GM19372 (cell line): ENCODE data around the gene UNC13A.
A peak's percentile ranks its signal among the peaks of the same experiment; 100 is the strongest.

Experiments used
- ATAC-seq: cut with Tn5 transposase; IDR thresholded peaks from one replicate; pipeline ENCODE4 v1.9.1; 2021; ENCODE audit warnings: mild to moderate bottlenecking, low read depth, moderate library complexity; ENCODE audit not compliant: unreplicated experiment

The UNC13A gene

DNA sequence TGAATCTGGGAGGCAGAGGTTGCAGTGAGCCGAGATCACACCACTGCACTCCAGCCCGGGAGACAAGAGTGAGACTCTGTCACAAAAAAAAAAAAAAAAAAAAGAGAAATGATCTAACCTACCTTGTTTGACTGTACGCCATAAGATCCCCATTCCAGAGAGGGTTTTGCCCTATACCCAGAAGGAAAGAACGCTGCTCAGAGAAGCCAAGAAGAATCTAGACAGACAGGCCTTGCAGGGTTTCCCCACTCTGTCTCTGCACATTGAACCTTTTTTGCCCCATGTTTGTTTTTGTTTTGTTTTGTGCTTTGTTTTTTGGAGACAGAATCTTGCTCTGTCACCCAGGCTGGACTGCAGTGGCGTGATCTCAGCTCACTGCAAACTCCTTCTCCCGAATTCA lies 23.7 kb upstream of the UNC13A start:
- no peak for ATAC-seq

DNA sequence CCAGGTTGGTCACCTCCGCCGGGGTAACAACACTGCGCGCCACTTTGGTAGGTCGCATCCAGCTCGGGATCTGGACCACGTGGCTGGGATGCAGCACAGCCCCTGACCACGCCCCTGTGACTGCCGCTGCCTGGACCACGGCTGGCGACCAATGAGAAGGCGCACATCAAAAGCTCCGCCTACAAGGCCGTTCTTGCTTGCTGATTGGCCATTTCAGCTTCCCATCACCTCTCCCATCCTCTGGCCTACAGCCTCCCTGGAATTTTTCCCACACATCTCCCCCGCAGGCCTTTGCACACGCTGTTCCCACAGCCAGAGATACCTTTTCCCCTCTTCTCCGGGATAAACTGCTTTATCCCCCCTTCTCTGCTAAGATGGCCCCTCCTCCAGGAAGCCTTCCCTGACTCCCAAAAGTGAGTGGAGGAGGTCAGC lies 18.6 kb upstream of the UNC13A start:
- ATAC-seq, result no peak

DNA sequence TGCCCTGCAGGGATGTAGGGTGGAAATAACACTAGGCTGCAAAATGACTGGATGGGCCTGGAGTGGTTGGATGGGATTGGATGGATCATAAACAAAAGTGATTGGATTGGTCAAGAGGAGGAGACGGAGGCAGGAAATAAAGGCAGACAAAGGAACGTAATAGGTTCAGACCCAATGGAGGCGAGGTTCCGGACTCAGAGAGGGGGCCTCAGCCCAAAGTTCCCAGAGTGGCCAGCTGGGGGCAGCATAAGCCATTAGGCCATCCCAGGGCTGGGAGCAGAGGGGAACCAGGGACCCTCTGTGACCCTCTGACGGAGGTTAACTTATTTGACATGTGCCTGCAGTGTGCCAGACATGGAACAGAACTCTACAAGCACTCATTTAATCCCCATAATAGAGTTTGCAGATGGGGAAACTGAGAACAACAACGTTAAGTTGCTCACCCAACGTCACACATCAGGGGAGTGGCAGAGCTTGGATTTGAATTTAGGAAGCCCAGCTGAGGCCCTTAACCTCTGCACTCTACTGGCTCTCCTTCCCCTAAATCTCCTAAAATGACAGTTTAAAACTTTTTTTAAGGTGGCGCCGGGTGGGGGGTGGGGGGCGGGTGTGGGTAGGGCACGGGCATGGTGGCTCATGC lies 15.8 kb upstream of the UNC13A start:
- no peak for ATAC-seq

DNA sequence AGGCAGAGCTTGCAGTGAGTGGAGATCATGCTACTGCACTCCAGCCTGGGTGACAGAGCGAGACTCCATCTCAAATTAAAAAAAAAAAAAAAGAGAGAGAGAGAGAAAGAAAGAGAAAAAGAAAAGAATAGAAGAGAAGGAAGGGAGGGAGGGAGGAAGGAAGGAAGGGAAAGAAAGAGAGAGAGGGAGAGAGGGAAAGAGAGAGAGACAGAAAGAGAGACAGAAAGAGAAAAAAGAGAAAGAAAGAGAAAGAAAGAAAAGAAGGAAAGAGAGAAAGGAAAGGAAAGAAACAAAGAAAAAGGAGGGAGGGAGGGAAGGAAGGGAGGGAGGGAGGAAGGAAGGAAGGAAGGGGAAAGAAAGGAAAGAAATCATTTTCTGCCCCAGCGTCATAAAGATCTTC lies 7.0 kb upstream of the UNC13A start:
- ATAC-seq, result no peak

DNA sequence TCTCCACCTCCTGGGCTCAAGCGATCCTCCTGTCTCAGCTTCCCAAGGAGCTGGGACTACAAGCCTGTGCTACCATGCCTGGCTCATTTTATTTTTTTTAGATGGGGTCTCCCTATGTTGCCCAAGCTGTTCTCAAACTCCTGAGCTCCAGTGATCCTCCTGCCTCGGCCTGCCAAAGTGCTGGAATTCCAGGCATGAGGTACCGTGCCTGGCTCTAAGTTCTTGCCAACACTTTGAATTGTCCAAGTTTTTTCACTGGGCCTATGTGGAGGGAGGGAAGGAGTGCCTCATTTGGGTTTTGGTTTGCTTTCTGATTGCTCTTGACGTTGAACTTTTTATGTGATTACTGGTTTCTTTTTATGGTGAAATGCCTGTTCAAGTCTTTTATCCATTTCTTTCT lies 4.4 kb upstream of the UNC13A start:
- ATAC-seq, result no peak

DNA sequence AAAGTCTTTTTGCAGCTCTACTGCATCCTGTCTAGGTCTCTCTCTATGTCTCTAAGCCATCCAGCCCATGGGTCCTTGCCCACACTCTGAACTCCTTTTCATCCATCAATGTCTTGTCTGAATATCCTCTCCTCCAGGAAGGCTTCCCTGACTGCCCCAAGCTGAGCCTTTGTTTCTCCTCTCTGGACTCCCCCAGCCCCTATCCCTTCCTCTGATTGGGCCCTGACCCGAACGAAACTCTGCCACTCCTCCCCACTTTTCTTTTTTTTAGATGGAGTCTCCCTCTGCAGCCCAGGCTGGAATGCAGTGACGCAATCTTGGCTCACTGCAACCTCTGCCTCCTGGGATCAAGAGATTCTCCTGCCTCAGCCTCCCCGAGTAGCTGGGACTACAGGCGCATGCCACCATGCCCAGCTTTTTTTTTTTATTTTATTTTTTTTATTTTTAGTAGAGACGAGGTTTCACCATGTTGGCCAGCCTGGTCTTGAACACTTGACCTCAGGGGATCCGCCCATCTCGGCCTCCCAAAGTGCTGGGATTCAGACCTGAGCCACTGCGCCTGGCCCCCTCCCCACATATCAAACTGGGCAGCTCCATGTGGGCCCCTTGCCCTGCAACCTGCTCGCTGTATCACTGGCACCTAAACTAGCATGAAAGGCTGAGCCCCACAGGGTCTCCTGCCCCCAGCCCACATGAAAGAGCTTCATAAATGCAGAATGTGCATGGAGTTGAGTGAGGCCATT lies 870 bp upstream of the UNC13A start:
- no peak for ATAC-seq

DNA sequence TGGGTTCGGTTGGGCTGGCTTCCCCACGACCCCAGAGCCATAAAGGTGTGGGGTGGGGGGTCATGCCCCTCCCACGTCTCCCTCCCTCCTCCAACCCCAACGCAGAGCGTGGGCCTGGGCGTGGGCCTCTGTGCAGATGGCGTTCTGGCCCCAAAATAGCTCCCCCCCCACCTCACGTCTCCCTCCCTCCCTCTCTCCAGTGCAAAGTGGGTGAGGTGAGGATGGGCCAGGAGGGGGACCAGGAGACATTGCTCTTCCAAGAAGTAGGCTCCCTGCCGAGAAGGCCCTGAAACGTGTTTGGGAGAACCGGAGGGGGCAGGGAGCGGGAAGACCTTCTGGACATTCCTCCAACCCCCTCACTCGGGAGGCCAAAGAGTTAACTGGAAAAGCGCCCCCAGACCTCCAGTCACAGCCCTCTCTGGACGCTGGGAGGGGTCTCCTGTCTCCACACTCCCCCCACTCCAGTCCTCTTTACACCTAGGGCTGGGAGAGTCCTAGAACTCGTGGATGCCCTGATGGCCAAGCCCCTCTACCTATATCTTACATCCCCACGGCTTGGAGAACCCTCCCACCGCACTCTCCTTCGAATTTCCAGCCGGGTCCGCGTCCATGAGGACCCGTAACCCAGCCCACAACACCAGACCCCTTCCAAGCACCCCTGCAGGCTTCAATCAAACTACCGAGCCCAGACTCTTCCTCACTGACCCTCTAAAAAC lies 855 bp downstream of the UNC13A start:
- ATAC-seq, result no peak

DNA sequence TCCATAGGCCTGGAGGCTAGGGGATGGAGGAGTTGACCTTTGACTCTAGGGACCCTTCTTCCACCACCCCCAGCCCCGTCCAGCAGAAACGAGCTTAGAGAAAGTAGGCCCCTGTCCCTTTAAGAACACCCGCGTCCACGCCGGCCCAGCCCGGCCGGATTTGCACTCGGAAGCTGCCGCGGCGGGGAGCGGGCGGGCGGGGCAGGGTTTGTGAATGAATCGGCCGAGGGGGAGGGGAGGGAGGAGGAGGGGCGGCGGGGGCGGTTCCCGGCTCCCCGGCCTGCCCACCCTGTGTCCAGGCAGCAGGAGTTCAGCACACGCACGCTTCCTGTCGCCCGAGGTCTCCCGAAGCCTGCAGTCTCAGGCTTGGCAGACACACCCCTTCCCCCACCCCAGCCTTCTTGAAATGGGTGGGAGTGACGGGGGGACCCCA lies 1.5 kb downstream of the UNC13A start:
- ATAC-seq, result no peak

DNA sequence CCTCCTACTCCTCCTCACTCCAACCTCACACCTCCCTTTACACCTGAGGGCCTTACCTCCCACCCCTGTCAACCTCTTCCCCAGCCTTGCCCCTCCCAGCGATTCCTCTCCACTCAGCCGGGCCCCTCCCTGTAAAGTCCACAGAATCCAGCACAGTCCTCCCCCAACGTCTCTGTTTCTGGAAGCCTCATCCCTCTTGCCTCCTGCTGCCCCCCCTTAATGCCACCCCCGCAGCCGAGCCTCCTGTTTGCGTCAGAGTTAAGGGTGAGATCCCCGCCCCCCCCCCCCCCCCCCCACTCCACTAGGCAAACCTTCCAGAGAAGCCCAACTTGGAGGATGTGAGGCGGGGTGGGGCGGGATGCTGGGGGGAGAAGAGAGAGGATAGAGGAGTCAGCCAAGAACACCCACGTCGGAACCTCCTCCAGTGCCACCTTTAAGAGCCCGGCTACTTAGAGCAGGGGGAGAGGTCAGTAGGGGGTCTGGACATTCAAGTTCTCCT lies 2.1 kb downstream of the UNC13A start:
- ATAC-seq, result no peak

DNA sequence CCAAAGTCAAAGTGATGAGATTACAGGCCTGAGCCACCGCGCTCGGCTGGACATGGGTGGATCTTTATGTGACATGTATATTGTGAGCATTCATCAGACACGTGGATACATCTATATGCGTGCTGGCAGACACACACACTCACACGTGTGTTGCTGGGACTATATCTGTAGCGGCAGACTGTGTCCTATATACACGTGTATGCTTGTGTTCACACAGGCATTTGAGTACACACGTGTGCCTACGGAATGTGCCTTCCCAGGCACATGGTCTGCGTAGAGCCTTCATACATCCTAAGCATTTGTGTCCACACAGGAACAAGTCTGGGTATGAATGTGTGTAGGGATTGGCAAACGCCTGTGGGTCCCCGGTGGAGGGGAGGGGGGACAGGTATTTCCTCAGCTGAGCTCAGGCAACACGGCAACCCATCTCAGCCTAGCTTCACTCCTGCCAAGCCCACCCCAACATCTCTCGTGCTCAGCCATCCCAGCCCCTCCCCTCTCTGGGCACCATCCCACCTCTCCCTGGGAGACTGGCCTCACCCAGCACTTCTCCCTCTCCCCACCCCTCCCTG lies 2.6 kb downstream of the UNC13A start:
- ATAC-seq, result no peak

DNA sequence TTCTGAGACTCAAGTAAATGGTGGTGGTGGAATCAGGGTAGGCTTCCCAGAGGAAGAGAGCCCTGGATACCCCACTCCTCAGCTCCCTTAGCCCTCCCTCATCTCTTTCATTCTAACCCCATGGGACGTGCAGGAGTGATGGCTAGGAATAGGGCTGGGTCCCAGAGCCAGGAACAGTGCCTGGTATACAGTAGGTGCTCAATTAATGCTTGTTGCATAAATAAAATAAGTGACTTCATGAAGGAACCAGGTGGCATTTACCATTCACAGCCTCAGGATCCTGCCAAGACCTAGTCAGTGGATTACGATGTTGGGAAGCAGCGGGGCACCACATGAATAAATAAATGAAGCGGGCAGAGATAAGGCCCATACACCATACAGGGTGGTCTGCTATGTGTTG lies 3.9 kb downstream of the UNC13A start:
- no peak for ATAC-seq

DNA sequence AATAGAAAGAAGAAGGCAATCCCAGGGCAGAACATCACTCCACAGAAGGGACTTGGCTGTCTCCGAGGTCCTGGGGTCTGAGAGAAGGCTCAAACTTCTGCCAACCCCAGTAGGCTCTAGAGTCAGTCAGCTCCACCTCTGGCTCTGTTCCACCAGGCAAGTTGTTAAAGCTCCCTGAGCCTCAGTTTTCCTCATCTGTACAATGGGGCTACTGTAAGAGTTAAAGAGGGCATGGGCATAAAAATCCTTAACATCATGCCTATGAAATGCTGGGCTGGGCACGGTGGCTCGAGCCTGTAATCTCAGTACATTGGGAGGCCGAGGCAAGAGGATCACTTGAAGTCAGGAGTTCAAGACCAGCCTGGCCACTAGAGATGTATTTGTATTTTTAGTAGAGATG lies 5.1 kb downstream of the UNC13A start:
- no peak for ATAC-seq

DNA sequence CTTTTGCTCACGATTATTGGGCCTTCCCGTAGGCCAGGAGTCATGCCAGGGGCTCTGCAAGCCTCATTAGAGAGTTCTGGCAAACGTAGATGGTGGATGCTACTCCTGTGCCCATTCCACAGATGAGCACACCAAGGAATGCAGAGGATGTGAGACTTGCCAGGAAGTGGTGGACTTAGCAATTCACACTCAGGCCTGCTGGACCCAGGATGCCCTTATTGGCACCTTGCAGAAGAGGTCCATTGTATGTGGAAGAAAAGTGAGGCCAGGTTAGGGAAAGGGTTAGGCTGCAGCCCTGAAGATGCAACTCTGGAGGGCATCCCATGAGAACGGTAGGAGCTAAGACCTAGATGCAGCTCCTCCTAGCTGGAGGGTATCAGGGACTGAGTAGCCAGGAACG lies 5.9 kb downstream of the UNC13A start:
- ATAC-seq, result no peak

DNA sequence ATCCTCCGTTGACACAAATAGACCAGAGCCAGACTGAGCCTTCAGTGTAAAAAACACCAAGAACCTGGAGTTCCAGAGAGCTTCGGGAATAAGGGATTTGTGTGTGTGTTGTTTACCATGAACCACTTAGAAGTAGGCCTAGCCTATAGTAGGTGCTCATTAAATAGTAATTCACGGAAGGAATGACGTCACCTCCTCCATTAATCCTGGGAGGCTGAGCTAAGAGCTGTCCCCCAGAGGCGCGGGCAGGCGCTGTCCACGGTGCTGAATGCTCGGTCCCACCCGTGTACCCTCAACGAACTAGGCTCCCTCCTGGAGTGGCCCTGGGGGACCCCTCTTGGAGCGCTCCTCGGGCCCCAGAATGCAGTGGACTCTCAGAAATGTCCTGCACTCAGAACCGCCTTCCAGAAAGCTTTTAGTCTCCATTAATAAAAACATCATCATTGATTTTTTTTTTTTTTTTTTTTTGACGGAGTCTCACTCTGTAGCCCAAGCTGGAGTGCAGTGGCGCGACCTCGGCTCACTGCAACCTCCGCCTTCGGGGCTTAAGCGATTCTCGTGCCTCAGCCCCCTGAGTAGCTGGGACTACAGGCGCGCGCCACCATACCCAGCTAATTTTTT lies 6.5 kb downstream of the UNC13A start:
- ATAC-seq, result no peak

DNA sequence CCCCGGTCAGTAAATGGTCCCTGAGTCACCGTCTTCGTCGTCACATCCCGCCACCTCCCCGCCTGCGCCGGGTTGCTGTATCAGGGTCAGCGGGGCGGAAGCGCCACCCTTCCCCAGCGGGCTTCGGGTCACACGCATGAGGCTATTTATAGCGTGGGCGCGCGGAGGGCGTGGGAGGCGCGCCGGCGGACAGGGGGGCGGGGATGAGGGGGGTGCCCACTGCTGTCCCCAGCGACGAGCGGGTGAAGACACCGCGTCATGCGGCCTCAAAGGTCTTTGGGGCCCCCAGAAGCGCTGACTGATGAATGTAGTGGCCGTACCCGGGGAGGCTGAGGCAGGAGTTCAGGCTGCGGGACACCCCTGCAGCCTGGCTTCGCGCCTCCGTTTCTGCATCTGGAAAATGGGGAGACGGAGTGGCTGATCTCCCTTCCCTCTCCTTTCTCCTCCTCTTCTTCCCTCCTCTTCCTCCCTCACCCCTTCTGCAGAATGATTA lies 7.9 kb downstream of the UNC13A start:
- peak; percentile 65 for ATAC-seq

DNA sequence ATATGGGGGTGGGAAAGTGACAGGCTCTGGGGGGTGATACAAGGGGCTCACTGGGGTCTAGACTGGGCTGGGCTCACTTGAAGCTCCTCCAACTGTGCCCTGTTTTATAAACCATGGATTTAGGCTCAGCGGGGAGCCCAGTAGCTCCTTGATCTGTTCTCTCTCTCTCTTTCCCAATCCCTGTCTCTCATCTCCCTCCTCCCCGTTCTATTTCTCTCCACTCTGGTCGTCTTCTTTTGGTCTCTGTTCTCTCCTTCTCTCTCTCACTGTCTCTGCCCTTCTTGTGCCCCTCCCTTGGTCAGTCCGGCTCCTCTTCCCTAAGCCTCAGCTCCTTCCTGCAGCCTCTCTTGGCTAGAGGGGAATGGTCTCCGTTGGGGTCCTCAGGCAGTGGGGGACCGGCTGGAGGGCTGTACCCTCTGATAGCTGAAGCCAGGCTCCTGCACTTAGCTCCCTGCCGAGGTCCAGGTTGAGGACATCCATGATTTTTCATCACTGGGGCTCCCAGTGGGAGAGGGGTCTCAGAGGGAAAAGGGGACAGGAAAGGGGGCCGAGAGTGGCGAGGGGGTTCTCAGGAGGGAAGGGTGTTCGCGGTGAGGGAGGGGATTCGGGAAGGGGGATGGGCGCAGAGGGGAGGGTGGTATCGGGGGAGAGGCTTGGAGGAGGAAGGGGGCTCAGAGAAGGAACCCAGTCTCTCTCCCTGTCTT lies 8.5 kb downstream of the UNC13A start:
- no peak for ATAC-seq

DNA sequence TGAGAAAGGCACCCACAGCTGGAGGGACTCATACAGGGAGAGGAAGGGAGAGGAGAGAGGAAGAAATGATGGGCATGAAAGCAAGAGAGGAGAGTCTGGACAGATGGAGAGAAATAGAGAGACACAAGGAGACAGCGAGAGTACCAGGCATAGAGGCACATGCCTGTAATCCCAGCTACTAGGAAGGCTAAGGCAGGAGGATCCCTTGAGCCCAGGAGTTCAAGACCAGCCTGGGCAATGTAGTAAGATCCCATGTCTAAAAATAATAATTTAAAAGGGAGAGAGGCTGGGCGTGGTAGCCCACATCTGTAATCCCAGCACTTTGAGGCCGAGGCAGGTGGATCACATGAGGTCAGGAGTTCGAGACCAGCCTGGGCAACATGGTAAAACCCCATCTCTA lies 9.3 kb downstream of the UNC13A start:
- ATAC-seq, result no peak

DNA sequence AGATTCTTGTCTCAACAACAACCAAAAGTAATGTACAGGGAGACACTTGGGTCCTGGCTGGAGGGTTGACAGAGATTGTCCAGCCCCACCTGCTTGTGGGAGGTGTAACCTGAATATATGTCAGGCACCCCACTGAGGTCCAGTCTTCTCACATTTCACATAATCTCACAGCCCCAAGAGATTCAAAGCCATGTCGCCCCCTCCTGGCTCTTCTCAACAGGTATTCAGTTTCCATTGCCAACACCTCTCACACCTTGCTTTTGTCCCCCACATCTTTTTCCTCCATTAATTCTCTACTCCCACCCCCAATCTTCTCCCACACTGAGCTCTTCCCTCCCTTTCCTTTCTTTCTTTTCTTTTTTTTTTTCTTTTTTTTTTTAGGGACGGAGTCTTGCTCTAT lies 11.2 kb downstream of the UNC13A start:
- ATAC-seq, result no peak

DNA sequence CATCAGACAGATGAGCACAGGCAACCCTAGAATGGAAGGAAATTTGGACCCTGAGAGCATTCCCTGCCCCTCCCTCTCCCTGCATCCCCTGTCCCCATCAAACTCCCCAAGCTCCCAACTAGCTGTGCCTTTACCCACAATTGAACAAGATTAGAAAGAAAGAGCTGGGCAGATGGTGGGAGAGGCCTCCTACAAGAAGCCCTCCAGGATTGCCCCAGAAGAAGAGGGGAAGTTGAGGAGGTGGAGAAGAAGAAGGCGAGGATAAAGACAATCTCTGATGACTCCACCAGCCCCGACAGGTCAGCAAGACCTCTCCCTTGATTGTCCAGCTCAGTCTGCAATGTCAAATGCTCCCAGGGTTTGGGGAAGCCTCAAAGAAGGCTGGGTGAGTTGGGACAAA lies 11.9 kb downstream of the UNC13A start:
- no peak for ATAC-seq
